ENCODE results near the gene BEST3.

GRCh38 chr12:69704357-69704756, 5.3 kb upstream of the BEST3 start:
- TF ChIP-seq CTCF (conservative IDR thresholded peaks at IDR 0.05) (no peak), ZFX (IDR thresholded peaks at IDR 0.05) (no peak)

All from C4-2B (cell line).